Mesendoderm (in vitro differentiated cells): ENCODE measurements around the gene WDR72.

Source experiments
- DNase-seq: peaks from one replicate; pipeline ENCODE4 v3.0.0; 2013
- H2AK5ac ChIP-seq: 2 replicates; pipeline ENCODE4 v1.6.1; 2013; ENCODE audit warnings: low read length, inconsistent platforms
- H2BK120ac ChIP-seq: 2 replicates; pipeline ENCODE4 v1.6.1; 2013; ENCODE audit warnings: low read depth, mild to moderate bottlenecking, low read length, moderate library complexity, mixed read lengths
- H2BK15ac ChIP-seq: replicated peaks from 2 replicates; pipeline ENCODE4 v1.6.1; 2013; ENCODE audit warnings: low read depth, mild to moderate bottlenecking, moderate library complexity
- H2BK5ac ChIP-seq: 2 replicates; pipeline ENCODE4 v1.6.1; 2013; ENCODE audit warnings: low read length, inconsistent platforms
- H3K18ac ChIP-seq: 2 replicates; pipeline ENCODE4 v1.6.1; 2013; ENCODE audit warnings: mild to moderate bottlenecking, low read length, mixed read lengths
- H3K23ac ChIP-seq: one replicate; pipeline ENCODE4 v1.6.1; 2013; ENCODE audit warnings: low read length
- H3K27ac ChIP-seq: 2 replicates; pipeline ENCODE4 v1.5.1; 2013; ENCODE audit warnings: low read depth, mild to moderate bottlenecking, inconsistent platforms, low read length, moderate library complexity
- H3K27me3 ChIP-seq: 2 replicates; pipeline ENCODE4 v1.6.1; 2013; ENCODE audit warnings: low read length, control low read depth, mild to moderate bottlenecking, inconsistent platforms; ENCODE audit not compliant: insufficient read depth, poor library complexity
- H3K36me3 ChIP-seq: 2 replicates; pipeline ENCODE4 v1.6.1; 2013; ENCODE audit warnings: low read length, inconsistent platforms; ENCODE audit not compliant: control insufficient read depth, insufficient read depth
- H3K4ac ChIP-seq: one replicate; pipeline ENCODE4 v1.6.1; 2013; ENCODE audit warnings: low read depth, mild to moderate bottlenecking, low read length, moderate library complexity
- H3K4me1 ChIP-seq: 2 replicates; pipeline ENCODE4 v1.6.1; 2013; ENCODE audit warnings: low read depth, low read length, inconsistent platforms; ENCODE audit not compliant: control insufficient read depth
- H3K4me2 ChIP-seq: 2 replicates; pipeline ENCODE4 v1.6.1; 2013; ENCODE audit warnings: low read length
- H3K4me3 ChIP-seq: 2 replicates; pipeline ENCODE4 v1.5.1; 2013; ENCODE audit warnings: mild to moderate bottlenecking, low read length
- H3K56ac ChIP-seq: one replicate; pipeline ENCODE4 v1.6.1; 2013; ENCODE audit warnings: low read length
- H3K79me1 ChIP-seq: 2 replicates; pipeline ENCODE4 v1.6.1; 2013; ENCODE audit warnings: low read length, inconsistent platforms
- H3K79me2 ChIP-seq: 2 replicates; pipeline ENCODE4 v1.6.1; 2013; ENCODE audit warnings: mild to moderate bottlenecking, low read length; ENCODE audit not compliant: control insufficient read depth, insufficient read depth
- H3K9ac ChIP-seq: 2 replicates; pipeline ENCODE4 v1.6.1; 2013; ENCODE audit warnings: low read length, inconsistent platforms
- H4K5ac ChIP-seq: one replicate; pipeline ENCODE4 v1.6.1; 2013; ENCODE audit warnings: low read length
- H4K8ac ChIP-seq: one replicate; pipeline ENCODE4 v1.6.1; 2013; ENCODE audit warnings: low read depth, mild to moderate bottlenecking, control low read depth, low read length, moderate library complexity
- WGBS: extraction: QIAGEN DNeasy Blood & Tissue Kit; methylation state at CpG from one replicate; pipeline ENCODE4 v1.1.7; 2013; ENCODE audit warnings: low lambda C conversion rate, missing lambda C conversion rate; ENCODE audit not compliant: insufficient coverage; ENCODE audit errors: extremely low coverage; 5-methylcytosine and 5-hydroxymethylcytosine counted together

WDR72 gene

GRCh38 chr15:53753813-53754212, 5.7 kb downstream of the WDR72 start:
- no peak overlapping the region for H3K9ac ChIP-seq
- WGBS, result no CpG with 5 or more reads among the region's 1 CpG
- no peak for DNase-seq

GRCh38 chr15:53752406-53752805, 7.1 kb downstream of the WDR72 start:
- Histone ChIP-seq H3K79me1 (no peaks in the 10 kb centered on the region), H3K36me3 (no peaks in the 10 kb centered on the region), H3K4me2 (no peak overlapping the region), H3K4me3 (no peak overlapping the region), H2BK5ac (no peak overlapping the region), H2BK15ac (no peak overlapping the region), H2AK5ac (no peak overlapping the region), H3K9ac (no peak overlapping the region), H3K27ac (no peak overlapping the region), H3K4me1 (no peaks in the 10 kb centered on the region), H4K8ac (no peak overlapping the region), H3K18ac (no peak overlapping the region), H3K27me3 (no peaks in the 10 kb centered on the region), H3K23ac (no peak overlapping the region), H3K4ac (no peak overlapping the region), H3K56ac (no peak overlapping the region), H4K5ac (no peak overlapping the region), H3K79me2 (no peaks in the 10 kb centered on the region), H2BK120ac (no peak overlapping the region)
- DNase-seq, result no peak
- WGBS, result no CpG with 5 or more reads among the region's 4 CpGs

More at GRCh38 chr15:53753813-53754212, 5.7 kb downstream of the WDR72 start:
- Histone ChIP-seq H4K8ac (no peak overlapping the region), H3K18ac (no peak overlapping the region), H2AK5ac (no peak overlapping the region), H3K27me3 (peaks cover 1% of the 10 kb centered on the region), H2BK5ac (no peak overlapping the region), H3K36me3 (no peaks in the 10 kb centered on the region), H3K79me1 (no peaks in the 10 kb centered on the region), H3K27ac (no peak overlapping the region), H2BK15ac (no peak overlapping the region), H3K23ac (no peak overlapping the region), H3K4me3 (no peak overlapping the region), H3K4me2 (no peak overlapping the region), H2BK120ac (no peak overlapping the region), H3K4me1 (no peaks in the 10 kb centered on the region), H3K4ac (no peak overlapping the region), H4K5ac (no peak overlapping the region), H3K56ac (no peak overlapping the region), H3K79me2 (no peaks in the 10 kb centered on the region)

GRCh38 chr15:53747501-53748068, 11.9 kb downstream of the WDR72 start:
- Histone ChIP-seq H3K23ac (no peak overlapping the region), H3K18ac (no peak overlapping the region), H3K79me1 (no peaks in the 10 kb centered on the region), H2BK15ac (no peak overlapping the region), H2BK120ac (no peak overlapping the region), H3K4me2 (no peak overlapping the region), H3K79me2 (no peaks in the 10 kb centered on the region), H4K5ac (no peak overlapping the region), H3K36me3 (no peaks in the 10 kb centered on the region), H3K27ac (no peak overlapping the region), H3K9ac (no peak overlapping the region), H2BK5ac (no peak overlapping the region), H3K4me1 (no peaks in the 10 kb centered on the region), H3K4ac (no peak overlapping the region), H2AK5ac (no peak overlapping the region), H4K8ac (no peak overlapping the region), H3K4me3 (no peak overlapping the region), H3K27me3 (no peaks in the 10 kb centered on the region), H3K56ac (no peak overlapping the region)
- no CpG with 5 or more reads among the region's 1 CpG for WGBS
- no peak for DNase-seq

- Histone ChIP-seq H4K8ac (no peak overlapping the region), H3K9ac (no peak overlapping the region), H3K56ac (no peak overlapping the region), H2BK120ac (no peak overlapping the region), H3K27me3 (no peaks in the 10 kb centered on the region), H3K36me3 (no peaks in the 10 kb centered on the region), H3K4me1 (no peaks in the 10 kb centered on the region), H3K79me2 (no peaks in the 10 kb centered on the region), H3K4ac (no peak overlapping the region), H3K18ac (no peak overlapping the region), H3K4me2 (no peak overlapping the region), H2AK5ac (no peak overlapping the region), H3K23ac (no peak overlapping the region), H2BK5ac (no peak overlapping the region), H3K79me1 (no peaks in the 10 kb centered on the region), H2BK15ac (no peak overlapping the region), H4K5ac (no peak overlapping the region), H3K27ac (no peak overlapping the region), H3K4me3 (no peak overlapping the region)
- no peak for DNase-seq
- no CpG with 5 or more reads among the region's 3 CpGs for WGBS
Measured at GRCh38 chr15:53746101-53746500, 13.4 kb downstream of the WDR72 start.

GRCh38 chr15:53739651-53740050, 19.8 kb downstream of the WDR72 start:
- WGBS, result no CpG with 5 or more reads among the region's 4 CpGs
- H3K4ac ChIP-seq, result no peak overlapping the region
- no peak overlapping the region for H2AK5ac ChIP-seq
- no peaks in the 10 kb centered on the region for H3K27me3 ChIP-seq
- no peaks in the 10 kb centered on the region for H3K36me3 ChIP-seq
- H3K79me1 ChIP-seq, result no peaks in the 10 kb centered on the region
- no peak overlapping the region for H4K5ac ChIP-seq
- no peak overlapping the region for H2BK15ac ChIP-seq
- DNase-seq, result no peak
- H3K4me3 ChIP-seq, result no peak overlapping the region
- no peak overlapping the region for H3K56ac ChIP-seq
- H4K8ac ChIP-seq, result no peak overlapping the region
- H3K9ac ChIP-seq, result no peak overlapping the region
- H3K27ac ChIP-seq, result no peak overlapping the region
- H3K18ac ChIP-seq, result no peak overlapping the region
- H2BK5ac ChIP-seq, result no peak overlapping the region
- no peaks in the 10 kb centered on the region for H3K79me2 ChIP-seq
- H3K4me1 ChIP-seq, result no peaks in the 10 kb centered on the region
- H3K4me2 ChIP-seq, result no peak overlapping the region
- H2BK120ac ChIP-seq, result no peak overlapping the region
- H3K23ac ChIP-seq, result no peak overlapping the region

- Histone ChIP-seq H2BK120ac (no peak overlapping the region), H3K23ac (no peak overlapping the region), H3K18ac (no peak overlapping the region), H3K4me3 (no peak overlapping the region), H2BK15ac (no peak overlapping the region), H3K36me3 (no peaks in the 10 kb centered on the region), H2AK5ac (no peak overlapping the region), H3K56ac (no peak overlapping the region), H3K79me1 (no peaks in the 10 kb centered on the region), H3K9ac (no peak overlapping the region), H3K4me2 (no peak overlapping the region), H2BK5ac (no peak overlapping the region), H3K79me2 (no peaks in the 10 kb centered on the region), H3K4ac (no peak overlapping the region), H4K8ac (no peak overlapping the region), H3K27ac (no peak overlapping the region), H3K4me1 (no peaks in the 10 kb centered on the region), H3K27me3 (no peaks in the 10 kb centered on the region), H4K5ac (no peak overlapping the region)
- DNase-seq, result no peak
- WGBS, result no CpG with 5 or more reads among the region's 4 CpGs
Measured at GRCh38 chr15:53739187-53739586, 20.3 kb downstream of the WDR72 start.
